ENCODE data around the gene CARMIL1.

Gene CARMIL1

DNA sequence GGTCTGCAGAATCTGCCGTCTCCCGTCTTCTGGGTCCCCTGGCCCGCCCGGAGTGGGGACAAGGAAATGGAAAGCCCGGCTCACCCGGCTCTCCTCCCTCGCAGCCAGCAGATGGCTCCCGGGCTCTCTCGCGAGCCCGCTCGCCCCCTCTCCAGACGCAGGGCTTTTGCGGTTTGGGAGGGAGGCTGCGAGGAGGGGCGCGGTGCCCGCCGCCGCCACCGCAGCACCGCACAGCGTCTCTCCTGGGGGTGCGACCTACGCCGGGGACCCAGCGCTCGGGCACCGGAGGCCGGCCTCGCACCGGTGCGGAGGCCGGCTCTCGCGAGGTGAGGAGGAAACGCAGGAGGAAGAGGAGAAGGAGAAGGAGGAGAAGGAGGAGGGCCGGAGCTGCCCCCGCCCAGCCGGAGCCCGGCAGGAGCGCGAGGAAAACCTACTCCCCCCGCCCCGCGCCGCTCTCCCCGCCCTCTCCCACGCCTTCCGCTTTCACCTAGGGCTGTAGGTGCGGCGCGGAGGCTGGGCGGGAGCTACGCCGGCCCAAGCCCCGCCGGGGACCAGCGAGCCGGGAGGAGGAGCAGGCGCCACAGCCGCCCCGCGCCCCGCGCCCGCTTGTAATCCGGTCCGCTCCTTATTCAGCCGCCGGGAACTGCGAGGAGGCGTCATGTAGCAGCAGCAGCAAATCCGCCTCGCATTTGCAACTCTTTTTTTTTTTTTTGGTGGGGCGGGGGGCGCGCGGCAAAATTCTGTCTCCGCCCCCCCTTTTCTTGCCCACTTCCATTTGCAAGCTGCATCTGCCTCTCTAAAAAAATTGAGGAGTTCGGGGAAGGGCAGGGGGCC is at the start of gene CARMIL1:
CARMIL1 (plus strand) TSS at position 461 of the 834 bp plus-strand sequence. CDS start 422 bp downstream, outside the sequence.
- DNase-seq: peak; percentile 77

DNA sequence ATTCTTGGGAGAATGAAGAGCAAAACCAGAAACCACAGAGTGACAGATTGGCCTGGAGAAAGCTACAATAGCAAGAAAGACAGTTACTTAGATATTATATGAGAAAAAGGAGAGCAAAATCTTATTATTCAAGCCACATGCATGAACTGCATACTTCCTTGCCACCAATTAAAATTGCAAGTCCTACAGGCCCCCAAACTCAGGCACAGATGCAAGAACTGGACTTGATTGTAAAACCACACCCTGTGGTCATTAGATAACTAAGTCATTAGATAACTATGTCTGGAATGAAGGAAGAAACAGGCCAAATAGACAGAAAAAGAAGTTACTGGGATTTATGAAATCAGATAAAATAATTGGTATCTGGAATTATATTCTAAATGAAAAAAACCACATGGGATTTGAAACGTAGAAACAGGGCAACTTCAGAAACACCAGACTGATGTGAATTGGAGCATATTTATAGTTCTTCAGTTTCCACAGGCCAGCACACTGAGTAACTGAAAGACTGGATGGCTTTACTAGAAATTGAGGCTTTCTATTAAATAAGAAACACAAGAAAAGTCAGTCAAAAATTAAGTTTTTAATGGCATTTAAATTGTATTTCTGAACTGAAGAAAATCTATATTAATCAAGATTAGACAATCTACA is 49.4 kb upstream of the CARMIL1 start:
- DNase-seq: no peak

DNA sequence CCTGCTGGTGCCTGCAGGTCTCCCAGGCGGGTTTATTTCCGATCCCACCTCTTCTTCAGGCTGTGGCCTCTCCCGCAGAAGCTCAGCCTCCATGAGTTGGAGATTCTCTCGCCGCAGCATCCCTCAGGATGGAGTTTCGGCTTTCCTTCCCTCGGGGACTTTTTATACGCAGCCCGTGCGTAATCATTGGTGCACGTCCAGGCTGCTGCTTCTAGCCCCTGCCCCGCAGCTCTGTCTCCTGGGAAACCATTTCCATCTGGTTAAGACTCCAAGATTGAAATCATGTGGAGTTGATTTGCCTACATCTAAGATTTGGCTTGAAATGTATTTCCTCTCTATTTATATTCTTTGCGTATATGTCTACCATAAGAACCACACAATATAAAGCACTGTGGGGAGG is 46.7 kb upstream of the CARMIL1 start:
- DNase-seq: no peak

DNA sequence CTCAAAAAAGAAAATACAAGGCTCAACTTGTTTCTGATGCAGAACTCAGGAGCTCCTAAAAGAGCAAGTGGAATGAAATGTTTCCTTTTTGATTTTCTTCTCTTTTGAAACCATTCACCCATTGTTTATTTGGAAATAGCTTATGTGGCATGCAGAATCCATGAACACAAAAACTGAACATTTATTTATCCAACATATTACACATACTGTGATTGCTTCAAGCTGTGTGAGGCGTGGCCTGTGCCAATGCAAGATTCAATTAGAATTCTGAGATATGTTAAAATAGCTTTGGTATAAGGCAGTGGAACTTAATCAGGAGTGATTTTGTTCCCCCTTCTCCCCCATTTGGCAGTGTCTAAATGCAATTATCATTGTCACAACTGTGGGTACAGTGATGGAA is 45.9 kb upstream of the CARMIL1 start:
- no peak for DNase-seq

DNA sequence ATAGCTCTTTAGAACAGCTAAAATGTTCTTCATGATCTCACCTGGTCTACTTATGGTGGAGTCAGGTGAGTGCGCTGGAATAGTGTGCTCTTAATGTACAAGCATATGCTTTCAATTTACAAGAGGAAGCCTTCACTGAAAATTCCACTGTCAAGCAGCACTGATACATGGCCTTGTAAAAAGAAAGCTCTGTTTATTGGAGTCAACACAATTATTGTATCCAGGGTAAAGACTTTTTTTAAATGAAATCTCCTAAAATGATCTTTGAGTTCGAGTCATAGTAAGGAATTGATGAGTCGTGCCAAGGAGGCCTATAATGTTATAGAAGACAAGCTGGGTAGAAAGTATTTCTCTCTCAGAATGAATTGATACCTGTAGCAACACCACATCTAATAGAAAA is 41.6 kb upstream of the CARMIL1 start:
- DNase-seq: no peak

DNA sequence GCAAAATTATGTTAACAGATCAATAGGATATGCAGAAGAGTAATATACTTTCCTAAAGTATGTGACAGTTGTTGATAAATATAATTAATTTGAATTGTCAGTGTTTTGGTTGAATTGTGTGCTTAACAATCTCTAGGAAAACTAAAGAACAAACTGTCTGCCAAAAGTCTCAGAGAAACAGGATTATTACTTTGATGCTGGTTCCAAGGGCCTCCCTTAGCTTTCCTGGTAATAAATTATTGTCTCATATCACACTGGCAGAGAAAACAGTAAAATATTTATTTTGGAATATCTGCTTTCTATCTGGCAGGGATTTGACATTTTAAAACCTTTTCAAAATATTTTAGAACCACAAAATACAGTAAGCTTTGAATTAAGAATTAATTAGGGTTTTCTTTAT is 40.1 kb upstream of the CARMIL1 start:
- DNase-seq: no peak

DNA sequence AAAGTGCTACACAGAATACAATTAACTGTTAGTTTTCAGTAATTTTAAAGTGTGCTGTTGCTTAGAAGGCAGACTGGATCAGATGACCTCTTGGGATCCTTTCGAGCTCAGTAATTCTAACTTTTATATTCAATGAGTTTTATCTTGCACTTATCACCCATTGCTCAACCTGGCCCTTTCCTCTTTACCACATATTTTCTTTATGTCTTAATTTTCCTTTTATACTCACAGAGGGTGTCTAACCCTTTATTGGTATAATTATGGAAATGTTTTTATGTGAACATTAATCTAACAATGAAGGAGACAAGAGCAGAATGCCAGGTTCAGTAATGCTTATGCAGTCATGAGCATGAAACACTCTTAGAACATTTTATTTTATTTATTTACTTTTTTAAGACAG is 39.7 kb upstream of the CARMIL1 start:
- DNase-seq: no peak

DNA sequence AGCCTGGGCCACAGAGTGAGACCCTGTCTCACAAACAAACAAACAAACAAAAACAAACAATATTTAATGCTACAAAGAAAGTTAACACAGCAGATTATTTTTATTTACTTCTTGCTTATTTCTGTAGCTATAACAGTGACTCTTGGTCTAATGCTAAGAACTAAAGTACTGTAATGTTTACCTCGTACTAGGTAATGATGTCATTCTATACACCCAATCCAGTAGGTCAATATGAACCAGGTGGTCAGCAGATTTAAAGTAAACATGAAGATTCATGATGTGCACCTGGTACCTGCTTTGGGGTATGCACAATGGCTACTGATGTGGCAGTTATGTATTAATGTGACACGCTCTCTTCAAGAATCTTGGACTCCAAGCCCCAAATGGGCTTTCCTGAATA is 36.6 kb upstream of the CARMIL1 start:
- DNase-seq: no peak

DNA sequence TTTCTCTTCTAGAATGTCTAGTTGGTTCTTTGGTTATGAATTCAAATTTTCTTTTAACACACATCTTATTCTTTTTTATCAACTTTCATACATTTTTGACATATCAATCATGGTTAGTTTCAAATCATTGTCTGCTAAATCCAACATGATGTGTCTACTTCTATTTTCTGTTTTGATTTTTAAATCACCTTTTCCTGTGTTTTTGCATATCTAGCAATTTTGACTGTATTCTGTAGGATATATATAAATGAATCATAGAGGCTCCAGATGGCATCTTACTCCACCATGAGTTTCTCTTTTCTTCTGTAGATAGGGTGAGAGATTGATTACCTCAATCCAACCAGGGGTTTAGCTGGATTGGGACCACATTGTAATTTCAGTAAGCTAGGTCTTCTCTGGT is 34.3 kb upstream of the CARMIL1 start:
- DNase-seq: no peak

DNA sequence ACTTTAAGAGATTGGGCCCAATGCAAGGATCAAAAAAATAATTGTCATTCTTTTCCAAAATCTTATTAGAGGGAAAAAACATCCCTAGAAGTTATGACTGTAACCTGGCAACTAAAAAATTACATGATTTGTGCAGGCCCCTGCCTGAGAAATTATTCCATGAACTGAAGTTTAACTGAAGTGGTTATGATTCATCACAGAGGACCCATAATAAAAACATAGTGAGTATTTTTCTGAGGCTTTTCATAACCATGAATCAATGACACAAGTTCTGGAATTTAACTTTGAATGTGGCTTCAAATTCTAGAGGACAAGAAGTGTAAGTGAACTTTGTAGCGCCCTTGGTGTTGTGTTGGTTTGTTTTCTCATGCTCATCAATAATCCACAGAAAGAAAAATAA is 31.1 kb upstream of the CARMIL1 start:
- DNase-seq: no peak

DNA sequence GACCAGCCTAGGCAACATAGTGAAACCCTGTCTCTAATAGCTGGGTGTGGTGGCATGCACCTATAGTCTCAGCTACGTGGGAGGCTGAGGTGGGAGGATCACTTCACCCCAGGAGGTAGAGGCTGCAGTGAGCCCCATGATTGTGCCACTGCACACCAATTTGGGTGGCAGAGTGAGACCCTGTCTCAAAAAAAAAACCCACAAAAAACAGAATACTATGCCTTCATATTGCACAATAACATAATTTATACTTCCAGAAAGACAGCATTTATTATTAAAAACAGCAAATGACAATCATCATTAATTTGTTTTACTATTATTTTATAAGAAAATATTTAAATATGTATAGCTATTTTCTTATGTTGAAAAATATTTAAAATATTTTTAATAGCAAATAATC is 30.0 kb upstream of the CARMIL1 start:
- no peak for DNase-seq

DNA sequence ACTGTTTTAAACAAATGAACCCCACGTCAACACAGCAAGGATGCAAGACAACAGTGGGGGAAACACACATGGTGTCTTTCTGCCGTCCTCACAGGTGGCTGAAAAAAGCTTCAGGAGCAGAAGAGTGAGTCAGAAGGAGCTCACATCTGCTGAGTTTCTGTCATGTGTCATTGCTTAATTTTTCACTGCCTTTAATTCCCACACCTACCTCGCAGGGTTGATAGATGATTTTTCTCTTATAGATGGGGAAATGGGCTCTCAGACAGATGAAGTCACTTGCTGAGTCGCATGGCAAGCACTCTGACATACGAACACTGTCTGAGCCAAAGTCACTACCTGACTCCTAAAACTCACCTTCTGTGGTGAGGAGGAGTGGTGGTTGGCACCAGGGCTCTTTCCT is 28.3 kb upstream of the CARMIL1 start:
- DNase-seq: no peak

DNA sequence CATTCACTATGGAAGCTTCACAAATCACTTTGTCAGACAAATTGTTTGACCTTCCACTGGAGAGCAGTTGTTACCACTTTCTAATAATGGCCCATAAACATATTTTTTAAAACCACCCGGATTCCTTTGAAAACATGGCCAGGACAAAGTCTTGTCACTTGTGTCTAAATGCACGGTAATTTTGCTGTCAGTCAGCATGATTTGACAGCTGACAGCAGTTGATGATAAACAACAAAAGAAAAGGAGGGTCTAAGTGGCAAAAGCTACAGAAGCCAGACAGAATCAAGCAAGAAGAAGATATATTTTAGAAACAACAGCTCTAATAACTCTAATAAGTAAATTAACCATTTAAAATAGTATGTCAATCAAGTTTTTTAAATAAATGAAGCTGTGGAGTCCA is 27.7 kb upstream of the CARMIL1 start:
- DNase-seq: no peak

DNA sequence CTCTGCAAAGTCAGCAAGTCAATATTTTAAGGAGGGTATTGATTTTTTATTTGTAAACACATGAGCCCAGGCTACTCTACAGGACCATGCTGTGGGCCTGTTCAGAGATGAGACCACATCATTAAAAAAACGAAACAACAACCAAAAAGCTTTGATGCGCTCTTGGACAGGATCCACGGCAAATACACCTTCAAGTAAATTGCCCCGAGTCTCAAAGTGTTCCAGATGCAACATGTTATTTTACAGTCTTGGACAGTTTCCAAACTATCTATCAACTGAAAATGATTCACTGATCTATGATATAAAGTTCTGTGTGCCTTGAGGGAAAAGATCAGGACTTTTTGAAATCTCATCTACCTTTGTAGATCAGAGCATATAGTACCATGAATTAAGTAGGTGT is 25.8 kb upstream of the CARMIL1 start:
- DNase-seq: no peak

DNA sequence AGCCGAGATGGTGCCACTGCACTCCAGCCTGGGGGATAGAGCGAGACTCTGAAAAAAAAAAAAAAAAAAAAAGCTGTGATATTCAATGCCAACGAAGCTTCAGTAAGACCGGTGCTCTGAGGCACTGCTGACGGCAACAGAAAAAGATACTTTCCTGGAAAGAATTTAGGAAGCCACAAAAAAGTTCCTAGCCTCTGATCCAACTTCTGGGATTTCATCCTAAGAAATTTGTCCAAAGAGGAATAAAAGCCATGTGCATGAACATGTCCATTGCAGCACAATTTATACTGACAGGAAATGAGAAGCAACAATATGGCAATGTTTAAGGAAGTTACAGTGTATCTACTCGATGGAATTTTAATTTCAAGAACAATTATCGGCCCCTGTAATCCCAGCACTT is 24.5 kb upstream of the CARMIL1 start:
- no peak for DNase-seq

DNA sequence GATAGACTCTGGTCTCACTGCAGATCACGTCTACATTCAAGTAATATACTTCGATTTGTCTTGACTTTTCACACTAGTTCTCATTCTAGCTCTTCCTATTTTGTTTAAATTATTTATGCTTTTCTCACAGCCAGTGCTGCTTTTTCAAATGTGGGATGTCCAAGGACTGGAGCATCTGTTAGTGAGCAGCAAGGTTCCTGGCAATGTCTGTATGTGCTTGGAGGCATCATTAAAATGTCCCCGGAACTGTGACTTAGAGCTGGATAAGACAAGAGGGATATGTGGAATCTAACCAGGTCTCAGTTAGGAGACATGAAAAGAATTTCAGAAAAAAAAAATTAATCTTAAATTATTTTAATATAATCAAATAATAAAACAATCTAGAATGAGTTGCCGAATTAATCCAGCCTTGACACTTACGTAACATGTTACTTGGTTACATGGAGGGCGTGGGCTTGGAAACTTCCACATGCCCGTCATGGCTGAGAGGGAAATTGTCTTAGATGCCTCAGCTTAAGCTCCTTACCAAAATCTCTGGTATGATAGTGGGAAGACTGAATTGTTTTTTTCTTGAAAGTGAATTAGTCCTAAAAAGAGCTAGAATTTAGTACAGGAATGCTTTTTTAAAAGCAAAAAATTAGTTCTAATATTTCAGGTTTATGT is 21.4 kb upstream of the CARMIL1 start:
- no peak for DNase-seq

DNA sequence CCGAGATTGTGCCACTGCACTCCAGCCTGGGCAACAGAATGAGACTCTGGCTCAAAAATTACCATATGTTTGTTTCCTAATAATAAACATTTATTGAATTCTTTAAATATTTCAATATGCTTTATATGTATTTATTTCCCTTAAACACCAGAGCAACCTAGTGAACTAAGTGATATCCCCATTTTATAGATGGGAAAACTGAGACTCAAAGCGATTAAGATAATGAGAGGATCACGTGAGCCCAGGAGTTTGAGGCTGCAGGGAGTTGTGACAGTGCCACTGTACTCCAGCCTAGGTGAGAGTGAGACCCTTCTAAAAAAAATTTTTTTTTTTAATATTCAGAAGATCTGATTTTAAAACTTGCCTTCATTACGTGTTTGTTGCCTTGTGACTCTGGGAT is 19.4 kb upstream of the CARMIL1 start:
- DNase-seq: no peak

DNA sequence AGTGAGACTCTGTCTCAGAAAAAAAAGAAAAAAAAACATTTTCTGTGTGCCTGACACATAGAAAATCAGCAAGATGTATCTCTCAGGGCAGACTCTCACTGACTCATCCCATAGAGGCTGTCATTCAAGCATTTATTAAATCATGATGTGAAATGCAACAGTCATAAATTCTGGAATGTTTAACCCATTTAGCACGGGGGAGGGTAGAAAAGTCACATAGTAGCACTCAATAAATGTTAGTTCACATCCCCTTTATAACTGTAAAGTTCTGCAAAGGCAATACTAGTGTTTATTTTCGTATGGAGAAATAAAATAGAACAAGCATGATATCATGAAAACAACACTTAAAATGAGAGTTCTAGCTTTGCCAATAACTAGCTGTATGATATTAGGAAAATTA is 15.5 kb upstream of the CARMIL1 start:
- DNase-seq: no peak

DNA sequence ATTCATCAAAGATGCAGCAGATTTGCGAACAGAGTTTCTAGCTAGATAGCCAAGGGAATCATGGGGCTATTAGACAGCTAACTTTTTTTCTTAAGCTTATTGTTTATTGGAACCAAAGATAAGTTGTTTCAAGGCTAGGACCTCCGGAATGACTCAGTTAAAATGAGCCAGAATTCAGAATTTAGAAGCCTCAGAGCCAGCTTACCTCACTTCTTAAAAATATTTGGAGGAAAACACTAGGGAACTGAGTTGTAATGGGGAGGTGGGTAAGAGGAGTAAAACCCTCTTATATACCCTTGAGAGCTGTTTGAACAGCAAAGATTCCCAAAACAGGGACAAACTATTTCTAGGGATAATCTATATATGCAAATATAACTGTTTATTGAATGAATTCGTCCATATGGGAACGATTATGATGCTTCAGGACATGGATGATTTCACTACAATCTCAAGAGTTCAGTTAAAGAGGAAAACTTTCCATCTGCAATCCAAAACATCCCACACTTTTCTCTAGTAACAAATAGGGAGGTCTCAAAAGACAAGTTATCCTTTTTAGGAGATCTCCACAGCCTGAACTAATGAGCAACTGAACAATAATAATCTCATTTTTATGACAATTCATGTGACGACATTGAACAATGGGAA is 12.6 kb upstream of the CARMIL1 start:
- no peak for DNase-seq

DNA sequence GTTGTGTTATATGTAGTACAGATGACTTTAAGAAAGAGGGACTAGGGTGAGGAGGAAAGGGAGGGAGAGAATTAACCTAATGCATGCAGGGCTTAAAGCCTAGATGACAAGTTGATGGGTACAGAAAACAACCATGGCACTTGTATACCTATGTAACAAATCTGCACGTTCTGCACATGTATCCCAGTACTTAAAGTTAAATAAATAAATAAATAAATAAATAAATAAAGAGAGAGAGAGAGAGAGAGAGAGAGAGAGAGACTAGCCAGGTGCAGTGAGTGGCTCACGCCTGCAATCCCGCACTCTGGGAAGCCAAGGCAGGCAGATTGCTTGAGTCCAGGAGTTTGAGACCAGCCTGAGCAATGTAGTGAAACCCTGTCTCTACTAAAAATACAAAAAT is 11.5 kb upstream of the CARMIL1 start:
- DNase-seq: no peak

DNA sequence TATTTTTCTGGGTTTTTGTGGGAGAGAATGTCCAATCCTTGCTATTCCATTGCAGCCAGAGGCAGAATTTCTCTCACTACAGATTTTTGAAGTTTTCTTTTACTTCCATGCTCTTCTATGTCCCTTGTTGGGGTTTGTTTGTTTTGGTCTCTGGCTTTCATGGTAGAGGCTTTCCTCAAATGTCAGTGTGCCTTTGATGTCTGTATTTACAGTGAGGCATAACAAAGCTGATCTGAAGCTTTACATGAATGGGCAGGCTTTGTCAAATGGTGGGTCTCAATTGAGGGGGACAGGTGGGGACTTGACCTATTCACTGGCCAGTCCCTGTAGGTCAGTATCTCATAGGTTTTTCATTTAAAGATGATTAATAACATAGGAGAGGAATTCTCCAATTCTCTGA is 8.6 kb upstream of the CARMIL1 start:
- DNase-seq: no peak

DNA sequence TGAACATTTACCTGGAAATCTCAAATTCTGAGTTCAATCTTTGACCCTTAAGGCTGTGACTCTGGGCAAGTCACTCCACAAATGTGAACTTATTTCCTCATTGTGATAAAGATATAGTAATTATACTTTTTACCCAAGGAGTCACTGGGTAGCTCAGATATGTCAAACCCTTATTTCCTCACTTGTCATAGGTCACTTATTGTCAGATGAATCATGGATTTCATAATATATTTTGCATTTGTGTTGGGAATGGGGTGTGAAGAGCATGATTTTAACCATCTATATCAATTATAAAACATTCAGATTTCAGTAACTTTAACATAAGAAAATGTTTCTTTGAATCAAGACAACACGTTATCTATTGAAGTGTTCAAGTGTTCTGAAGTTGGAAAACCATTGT is 3.7 kb upstream of the CARMIL1 start:
- DNase-seq: no peak

DNA sequence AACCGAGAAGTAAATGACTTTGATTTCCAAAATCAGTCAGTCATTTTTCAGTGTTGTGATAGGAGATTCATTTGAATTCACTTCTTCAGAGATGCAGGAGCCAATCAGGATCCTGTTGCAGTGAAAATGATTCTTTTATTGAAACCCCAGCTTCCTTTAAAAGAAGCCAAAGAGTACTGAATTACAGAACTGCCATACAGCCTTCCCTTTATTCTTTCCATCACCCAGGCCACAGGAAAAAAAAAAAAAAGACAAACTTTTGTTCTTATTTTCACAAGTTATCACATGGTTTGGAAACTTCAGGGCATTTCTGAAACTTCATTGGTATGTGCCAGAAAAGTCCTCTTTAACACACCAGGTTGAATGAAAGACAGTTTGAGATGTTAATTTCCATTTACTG is 1.8 kb upstream of the CARMIL1 start:
- DNase-seq: peak; percentile 27

DNA sequence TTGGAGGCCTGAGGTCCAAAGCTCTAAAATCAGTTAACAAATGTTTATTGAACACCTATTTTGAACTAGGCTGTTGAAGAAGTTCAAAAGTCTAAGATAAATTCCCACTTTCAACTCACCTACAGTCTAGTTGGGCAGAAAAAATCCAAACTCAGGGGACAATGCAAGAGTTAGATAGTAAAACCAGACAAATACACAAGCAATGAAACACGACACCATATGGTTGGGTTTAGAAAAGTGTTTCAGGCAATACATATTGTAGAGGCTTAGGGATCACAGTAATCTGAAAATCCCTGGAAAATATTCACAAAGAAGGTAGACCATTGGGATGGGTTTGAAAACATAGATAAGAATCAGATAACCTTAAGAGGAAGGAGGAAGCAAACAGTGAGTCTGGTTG is 1.3 kb upstream of the CARMIL1 start:
- DNase-seq: no peak

Data from midbrain (tissue), 1 donor.